GM18520 (cell line): ENCODE measurements around the gene KMT2E.
"Not testable (repeated sequence)": the region's sequence is repeated elsewhere in the genome, so short reads cannot be mapped to it uniquely, and the experiment has no call there.

Experiments
- ATAC-seq: cut with Tn5 transposase; IDR thresholded peaks from one replicate; pipeline ENCODE4 v1.9.1; 2021; ENCODE audit not compliant: unreplicated experiment

The KMT2E gene

DNA sequence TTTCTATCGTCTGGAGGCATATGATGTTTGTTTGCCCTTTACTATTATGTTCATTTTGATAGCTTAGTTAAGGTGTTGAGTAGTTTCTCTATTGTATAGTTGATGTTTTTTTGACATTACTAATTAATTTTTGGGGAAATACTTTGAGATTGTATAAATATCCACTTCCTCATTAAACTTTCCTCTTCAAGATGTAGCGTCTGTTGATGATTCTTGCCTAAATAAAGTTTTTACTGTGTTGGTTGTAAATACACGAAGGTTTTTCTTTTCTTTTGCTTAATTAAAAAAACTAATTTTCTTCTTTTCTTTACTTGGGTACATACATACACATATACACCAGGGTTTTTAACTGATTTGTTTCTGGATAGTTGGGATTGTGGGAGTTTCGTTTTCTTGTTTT lies 8.5 kb downstream of the KMT2E start:
- ATAC-seq: no peak

DNA sequence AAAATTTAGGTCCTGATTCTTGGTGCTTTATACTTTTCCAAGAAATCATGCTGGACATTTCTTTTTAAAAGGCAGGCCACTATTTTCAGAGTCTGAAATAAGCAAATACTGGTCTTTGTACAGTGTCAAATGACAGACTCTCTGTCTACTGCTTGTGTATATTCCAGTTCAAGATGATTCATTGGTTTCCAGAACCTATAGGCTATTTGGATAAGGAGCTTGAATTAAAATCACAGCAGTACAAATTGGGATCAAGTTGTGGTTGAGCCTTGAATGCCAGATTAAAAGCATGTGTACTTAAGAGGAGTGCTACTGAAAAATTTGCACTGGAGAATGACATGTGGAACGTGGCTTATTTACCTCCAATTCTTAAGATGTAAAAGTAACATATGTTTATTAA lies 10.7 kb downstream of the KMT2E start:
- ATAC-seq: no peak

DNA sequence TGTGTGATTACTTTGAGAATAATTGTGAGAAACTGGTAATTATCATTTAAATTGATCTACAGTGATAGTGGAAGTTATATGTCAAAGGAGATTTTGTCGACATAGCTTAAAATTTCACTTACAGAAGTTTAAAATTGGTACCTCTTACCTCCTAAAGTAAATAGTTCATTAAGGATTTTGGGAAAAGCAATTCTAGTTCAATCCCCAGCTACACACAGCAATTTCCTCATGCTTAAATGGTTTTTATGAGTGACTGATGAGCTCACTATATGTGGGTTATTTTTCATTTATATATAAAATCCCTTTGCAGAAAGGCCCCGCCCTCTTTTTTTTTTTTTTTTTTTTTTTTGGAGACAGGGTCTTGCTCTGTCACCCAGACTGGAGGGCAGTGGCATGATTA lies 12.7 kb downstream of the KMT2E start:
- no peak for ATAC-seq

DNA sequence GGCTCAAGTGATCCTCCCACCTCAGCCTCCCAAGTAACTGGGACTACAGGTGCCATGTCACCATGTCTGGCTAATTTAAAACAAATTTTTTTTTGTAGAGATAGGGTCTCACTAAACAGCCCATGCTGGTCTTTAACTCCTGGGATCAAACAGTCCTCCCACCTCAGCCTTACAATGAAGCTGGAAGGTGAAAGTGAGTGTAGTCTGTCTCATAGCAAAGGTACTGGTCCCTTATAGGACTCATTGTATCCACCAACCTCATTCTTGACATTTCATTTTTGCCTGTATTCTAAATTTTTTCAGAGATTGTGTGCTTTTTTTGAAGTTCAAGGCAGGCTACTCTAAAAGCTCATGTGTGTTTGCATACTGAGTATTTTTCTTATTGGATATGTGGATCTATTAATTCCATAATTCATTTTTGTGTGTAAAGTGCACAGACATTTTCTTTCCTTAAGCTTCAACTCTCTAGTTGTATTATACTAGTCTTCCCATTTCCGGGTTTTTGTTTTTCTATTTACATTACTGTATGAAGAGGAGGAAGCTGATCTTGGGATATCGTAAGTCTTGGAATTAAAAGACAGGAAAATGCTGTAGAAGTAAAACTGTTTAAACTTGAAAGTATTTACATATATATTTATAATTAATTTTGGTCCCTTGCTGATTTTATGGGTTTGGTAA lies 13.3 kb downstream of the KMT2E start:
- no peak for ATAC-seq

DNA sequence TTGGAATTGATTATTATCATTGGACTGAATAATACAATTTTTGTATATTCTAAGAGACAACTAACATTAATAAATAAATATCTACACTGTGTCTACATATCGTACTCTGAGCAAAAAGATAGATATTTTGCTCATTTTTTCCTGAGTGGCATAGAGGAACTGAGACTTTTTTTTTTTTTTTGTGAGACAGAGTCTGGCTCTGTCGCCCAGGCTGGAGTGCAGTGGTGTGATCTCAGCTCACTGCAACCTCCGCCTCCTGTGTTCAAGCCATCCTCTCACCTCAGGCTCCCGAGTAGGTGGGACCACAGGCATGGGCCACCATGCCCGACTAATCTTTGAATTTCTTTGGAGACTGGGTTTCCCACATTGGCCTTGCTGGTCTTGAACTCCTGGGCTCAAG lies 14.0 kb downstream of the KMT2E start:
- peak; percentile 41 for ATAC-seq

DNA sequence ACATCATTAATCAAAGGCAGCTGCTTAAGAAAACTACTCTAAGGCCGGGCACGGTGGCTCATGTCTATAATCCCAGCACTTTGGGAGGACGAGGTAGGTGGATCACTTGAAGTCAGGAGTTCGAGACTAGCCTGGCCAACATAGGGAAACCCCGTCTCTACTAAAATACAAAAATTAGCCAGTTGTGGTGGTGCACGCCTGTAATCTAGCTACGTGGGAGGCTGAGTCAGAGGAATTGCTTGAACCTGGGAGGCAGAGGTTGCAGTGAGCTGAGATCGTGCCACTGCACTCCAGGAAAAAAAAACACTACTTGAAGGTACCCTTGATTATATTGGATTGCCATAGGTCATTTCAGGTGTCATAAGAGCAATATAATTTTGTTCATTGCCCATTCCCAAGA lies 14.9 kb downstream of the KMT2E start:
- not testable (repeated sequence) for ATAC-seq

DNA sequence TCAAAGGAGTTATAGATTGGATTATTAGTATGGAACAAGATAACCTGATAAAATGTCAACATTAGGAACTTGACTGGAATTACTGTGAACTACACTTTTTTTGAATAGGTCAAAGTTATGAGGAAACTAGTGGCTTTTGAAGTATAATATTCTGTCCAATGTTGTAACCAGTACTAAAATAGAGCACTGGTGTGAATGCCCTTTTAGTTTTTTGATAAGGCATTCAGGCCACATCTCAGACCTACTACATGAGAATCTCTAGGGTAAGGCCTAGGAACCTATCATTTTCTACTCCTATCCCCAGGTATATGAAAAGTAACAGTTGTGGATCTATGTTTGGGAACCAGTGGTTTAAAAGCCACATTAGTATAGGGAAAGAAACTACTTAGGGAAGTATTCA lies 16.4 kb downstream of the KMT2E start:
- no peak for ATAC-seq

DNA sequence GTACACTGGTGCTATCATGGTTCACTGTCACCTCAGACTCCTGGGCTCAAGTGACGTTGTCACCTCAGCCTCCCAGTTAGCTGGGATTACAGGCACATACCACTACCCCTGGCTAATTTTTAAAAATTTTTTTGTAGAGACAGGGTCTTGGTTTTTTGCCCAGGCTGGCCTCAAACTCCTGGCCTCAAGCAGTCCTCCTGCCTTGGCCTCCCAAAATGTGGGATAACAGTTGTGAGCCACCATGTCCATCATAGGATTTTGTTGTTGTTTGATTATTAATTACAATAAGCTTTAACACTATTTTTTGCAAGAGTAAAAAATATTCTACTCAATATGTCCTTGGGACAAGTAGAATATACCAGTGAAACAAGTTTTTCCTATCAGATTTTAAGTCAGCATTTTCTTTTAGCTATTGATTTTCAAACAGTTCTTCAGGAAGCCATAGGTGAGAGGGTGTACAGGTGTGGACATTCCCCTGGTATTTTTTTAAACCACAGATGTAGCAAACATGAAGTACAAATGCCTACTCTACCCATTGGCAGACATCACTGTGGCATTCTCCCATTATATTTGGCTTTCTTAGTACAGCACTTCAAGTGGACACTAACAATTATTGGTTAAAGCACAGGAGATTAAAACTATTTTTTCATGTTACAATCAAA lies 18.7 kb downstream of the KMT2E start:
- no peak for ATAC-seq

DNA sequence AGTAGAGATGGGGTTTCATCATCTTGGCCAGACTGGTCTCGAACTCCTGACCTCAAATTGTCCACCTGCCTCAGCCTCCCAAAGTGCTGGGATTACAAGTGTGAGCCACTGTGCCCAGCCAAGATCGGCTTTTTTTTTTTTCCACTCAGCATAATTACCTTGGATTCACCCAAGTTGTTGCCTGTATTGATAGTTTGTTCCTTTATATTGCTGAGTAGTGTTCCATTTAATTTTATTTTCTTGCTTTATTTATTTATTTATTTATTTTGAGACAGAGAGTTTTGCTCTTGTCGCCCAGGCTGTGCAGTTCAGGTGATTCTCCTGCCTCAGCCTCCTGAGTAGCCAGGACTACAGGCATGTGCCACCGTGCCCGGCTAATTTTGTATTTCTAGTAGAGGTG lies 21.3 kb downstream of the KMT2E start:
- no peak for ATAC-seq

DNA sequence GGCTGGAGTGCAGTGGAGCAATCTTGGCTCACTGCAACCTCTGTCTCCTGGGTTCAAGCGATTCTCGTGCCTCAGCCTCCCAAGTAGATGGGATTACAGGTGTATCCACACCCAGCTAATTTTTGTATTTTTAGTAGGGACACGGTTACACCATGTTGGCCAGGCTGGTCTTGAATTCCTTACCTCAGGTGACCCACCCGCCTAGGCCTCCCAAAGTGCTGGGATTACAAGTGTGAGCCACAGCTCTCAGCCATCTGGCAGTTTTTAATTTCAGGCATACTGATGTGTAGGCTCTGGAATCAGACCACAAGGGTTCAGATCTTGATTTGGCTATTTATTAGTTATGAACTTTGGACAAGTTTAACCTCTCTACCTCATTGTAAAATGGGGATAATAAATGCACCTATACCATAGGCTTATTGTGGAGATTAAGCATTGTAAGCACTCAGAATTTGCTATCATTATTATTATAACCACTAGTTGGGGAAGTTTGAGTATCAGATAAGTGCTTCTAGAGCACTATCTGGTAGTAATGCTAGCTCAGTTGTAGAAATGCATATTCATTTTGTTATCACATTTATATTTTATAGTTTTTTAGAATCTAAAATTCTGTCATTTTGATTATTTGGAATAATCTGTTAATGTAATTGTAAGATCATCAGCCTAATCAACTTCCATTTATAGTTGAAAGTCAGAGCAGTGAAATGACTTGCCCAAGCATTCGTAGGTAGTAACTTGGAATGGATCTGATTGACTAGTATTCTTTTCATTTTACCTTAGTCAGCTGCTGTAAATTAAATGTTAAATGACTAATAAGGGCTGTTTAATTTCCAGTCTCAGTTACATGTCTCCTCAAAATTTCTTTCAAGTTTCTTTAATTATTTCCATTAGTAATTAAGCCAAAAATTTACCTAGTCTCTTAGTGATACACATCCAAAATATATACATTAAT lies 22.5 kb downstream of the KMT2E start:
- ATAC-seq: no peak

DNA sequence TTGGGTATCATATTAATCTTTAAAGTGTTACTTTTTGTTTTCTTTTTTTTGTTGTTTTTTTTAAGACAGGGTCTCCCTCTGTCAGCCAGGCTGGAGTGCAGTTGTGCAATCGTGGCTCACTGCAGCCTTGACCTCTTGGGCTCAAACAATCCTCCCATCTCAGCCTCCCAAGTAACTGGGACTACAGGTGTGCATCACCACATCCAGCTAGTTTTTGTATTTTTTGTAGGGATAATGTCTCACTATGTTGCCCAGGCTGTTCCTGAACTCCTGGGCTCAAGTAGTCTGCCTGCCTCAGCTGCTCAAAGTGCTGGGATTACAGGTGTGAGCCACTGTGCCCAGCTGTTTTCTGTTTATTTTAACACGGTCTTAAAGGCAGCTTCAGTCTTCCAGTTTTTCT lies 23.3 kb downstream of the KMT2E start:
- no peak for ATAC-seq

DNA sequence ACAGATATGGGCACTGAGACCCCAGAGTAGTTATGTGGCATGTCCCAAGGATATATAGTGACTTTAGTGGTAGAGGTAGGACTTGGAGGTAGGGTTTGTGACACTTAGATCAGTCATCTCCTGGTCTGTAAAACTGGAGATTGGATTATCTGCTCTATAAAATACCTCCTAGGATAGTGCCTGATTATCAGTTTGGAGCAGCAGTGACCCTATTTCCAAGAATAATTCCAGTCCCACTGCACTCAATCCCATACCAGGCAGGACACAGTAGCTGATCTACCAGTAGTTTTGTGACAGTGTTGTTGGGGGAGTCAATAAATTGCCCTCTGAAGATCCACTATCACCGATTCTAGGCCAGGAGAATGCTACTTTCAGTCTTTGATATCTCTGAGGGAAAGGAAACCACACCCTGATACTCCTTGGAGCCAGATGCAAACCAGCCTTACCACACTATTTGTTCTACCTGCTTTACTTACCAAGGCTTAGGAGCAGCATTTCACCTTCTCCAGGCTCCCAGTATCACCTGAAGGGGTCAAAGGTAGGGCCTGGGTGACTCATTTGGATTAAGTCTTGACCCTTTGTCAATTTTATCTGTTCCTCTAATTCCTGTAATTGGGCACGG lies 30.6 kb downstream of the KMT2E start:
- no peak for ATAC-seq

DNA sequence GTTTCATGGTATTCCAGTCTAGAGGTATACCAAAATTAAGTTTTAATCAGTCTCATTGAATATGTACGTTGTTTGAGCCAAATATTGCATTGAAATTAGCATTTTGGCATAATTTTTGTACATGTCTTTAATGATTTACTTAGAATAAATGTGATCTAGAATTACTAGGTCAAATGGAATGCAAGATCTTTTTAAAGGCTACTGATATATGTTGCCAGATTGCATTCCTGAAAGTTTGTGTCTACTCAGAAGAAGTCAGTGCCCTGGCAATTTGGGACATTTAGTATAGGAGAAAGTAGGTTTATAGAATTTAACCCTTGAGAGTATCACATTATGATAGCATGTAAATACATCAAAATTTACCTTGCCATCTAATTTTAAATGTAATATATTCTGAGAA lies 32.4 kb downstream of the KMT2E start:
- ATAC-seq: no peak

DNA sequence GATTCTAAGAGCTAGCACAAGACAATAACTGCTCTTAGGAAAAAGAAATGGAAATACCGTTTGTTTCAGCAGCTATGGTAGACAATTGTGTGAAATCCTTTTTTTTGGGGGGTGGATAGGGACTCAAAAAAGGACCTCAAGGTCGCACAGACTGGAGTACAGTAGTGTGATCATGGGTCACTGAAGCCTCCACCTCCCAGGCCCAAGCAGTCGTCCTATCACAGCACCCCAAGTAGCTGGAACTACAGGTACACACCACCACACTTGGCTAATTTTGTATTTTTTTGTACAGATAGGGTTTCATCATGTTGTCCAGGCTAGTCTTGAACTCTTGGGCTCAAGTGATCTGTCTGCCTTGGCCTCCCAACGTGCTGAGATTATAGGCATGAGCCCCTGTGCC lies 33.9 kb downstream of the KMT2E start:
- ATAC-seq: no peak

DNA sequence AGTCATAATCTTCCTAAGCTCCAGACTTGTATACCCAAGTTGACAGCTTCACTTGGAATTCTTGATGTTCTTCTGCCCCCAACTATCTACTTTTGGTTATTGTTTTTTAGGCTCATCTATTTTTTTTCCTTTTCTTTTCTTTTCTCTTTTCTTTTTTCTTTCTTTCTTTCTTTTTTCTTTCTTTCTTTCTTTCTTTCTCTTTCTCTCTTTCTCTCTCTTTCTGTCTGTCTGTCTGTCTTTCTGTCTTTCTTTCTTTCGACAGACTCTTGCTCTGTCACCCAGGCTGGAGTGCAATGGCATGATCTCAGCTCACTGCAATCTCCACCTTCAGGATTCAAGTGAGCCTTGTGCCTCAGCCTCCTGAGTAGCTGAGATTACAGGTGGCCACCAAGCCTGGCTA lies 36.5 kb downstream of the KMT2E start:
- ATAC-seq: no peak

DNA sequence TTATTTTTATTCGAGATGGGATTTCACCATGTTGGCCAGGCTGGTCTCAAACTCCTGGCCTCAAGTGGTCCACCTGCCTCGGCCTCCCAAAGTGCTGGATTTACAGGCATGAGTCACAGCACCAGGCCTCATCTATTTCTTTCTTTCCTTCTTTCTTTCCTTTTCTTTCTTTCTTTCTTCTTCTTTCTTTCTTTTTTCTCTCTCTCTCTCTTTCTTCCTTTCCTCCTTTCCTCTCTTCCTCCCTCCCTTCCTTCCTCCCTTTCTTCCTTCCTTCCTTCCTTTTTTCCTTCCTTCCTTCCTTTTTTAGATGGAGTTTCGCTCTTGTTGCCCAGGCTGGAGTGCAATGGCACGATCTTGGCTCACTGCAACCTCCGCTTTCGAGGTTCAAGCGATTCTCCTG lies 36.9 kb downstream of the KMT2E start:
- ATAC-seq: not testable (repeated sequence)

DNA sequence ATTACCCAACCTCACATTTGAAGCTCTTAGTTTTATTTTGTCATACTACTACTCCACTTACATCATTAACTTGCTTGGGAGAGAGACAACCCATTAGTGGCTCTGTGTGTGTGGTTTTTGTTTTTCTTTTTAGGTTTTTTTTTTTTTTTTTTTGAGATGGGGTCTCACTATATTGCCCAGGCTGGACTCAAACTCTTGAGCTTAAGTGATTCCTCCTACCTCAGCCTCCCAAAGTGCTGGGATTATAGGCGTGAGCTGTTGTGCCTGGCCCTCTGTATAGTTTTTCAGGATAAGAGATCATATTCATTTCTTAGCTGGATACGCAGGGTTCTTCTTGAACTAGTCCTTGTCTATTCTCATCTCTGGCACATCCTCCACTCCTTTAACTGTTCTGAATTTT lies 41.1 kb downstream of the KMT2E start:
- ATAC-seq: no peak

DNA sequence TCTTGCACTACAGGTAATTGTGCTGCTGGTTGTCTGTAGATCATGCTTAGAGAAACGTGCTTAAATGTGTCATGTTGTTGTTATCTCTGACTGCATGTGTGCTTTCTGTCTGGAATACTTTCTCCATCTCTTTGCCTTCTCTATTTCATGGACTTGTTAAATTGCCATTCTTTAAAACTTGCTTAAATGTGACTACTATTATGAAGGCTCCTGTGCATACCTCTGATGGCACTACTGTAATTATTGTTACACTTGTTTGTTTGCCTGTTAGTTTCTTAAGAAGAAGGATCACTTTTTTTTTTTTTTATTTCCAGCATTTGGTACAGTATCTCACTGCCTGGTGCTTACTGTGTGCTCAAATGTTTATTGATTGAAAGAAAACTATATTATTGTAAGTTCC lies 41.6 kb downstream of the KMT2E start:
- no peak for ATAC-seq

DNA sequence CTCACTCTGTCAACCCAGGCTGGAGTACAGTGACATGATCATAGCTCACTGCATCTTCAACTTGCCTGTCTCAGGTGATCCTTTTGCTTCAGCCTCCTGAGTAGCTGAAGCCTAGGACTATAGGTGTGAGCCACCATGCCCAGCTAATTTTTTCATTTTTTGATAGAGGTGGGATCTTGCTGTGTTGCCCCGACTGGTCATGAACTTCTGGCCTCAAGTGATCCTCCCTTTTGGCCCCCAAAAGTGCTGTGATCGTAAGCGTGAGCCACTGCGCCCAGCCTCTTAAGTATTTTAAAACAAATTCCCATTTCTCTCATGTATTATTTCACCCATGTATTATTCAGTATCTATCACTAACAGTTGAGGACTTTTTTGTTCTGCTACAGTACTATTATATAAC lies 43.5 kb downstream of the KMT2E start:
- ATAC-seq: no peak

DNA sequence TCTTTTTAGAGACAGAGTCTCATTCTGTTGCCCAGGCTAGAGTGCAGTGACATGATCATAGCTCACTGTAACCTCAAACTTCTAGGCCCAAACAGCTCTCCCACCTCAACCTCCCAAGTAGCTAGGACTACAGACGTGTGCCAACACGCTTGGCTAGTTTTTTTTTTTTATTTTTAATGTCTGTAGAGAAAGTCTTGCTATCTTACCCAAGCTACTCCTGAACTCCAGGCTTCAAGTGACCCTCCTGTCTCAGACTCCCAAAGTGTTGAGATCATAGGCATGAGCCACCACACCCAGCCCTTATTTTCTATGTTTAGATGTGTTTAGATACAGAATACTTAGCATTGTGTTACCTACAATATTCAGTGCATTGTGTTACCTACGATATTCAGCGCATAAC lies 46.4 kb downstream of the KMT2E start:
- ATAC-seq: no peak

DNA sequence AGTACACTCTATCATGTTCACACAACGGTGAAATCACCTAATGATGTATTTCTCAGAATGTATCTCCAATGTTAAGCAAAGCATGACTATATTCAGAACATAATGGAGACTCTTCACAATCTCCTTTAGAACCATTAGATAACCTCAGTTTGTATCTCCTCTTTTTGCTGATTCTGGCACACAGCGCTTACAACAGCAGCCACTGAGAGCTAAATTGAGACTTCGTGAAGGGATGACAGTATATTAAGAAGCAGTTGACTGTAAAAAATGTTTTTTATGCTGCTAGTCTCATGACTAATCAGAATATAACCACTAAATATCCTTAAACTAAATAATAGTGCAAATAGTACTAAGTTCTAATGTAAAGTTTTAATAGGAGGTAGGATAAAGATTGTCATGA lies 46.9 kb downstream of the KMT2E start:
- ATAC-seq: no peak

DNA sequence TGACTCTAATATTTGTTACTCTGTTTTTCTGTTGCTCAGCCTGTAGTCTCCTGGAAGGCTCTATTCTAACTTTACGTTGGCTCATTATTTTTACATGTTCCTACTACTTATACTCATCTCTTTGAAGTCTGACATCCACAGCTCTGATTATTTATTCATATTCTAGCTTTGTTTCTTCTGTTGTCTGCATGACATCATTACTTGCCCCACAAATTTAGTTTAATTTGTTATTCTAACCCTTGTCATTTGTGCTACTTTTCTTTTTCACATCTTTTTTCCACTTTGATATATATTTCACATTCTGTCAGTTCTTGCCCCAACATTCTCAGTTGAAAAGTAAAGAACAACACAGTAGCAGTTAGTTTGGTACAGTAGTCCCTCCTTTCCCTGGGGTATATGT lies 51.1 kb downstream of the KMT2E start:
- ATAC-seq: no peak
